HG02798 (cell line): ENCODE results near the gene TMC1.

ENCODE experiments used
- ATAC-seq: cut with Tn5 transposase; IDR thresholded peaks from one replicate; pipeline ENCODE4 v1.9.1; 2021; ENCODE audit warnings: mild to moderate bottlenecking; ENCODE audit not compliant: unreplicated experiment, poor library complexity

TMC1 gene

DNA sequence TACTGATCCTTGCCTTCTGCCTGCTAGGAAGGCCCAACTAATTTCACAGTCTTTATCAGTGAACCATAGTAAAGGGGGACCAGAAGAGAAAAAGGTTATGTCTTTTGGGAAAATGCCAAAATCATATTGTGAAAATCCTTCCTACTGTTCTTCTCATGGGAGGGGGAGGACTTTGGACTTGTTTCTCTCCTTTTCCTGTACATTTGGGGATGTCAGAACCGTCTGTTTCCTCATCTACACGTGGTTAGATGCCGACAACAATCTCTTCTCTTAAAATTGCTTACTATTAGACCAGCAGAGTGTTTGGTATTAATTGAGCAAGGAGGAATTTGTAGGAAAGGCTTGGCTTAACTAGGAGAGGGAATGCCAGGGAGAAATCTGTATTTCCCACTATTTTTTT lies 77.2 kb downstream of the TMC1 start:
- ATAC-seq: no peak

- no peak for ATAC-seq
Observed at GRCh38 chr9:72599874-72600534, 78.6 kb downstream of the TMC1 start.

GRCh38 chr9:72600671-72601070 lies 79.3 kb downstream of the TMC1 start:
- no peak for ATAC-seq

GRCh38 chr9:72601615-72602014 lies 80.2 kb downstream of the TMC1 start:
- no peak for ATAC-seq

GRCh38 chr9:72612449-72612848 lies 91.0 kb downstream of the TMC1 start:
- no peak for ATAC-seq

DNA sequence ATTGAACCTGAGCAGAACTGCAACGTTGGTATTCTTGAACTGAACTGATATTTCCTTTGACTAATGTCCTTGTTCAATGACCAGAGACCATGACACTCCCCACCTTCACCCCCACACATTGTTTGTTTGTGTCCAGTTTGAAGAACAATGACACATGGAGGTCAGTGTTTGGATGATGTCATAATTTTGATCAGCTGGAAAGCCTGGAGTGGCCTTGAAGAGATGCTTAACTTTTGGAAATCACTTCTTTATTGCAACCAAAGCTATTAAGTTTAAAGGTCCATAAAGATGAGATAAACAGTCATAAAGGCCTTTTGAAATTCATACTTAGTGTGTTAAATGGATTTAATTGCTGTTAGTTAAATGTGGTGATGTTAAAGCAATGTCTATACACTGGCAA lies 92.7 kb downstream of the TMC1 start:
- ATAC-seq: no peak

DNA sequence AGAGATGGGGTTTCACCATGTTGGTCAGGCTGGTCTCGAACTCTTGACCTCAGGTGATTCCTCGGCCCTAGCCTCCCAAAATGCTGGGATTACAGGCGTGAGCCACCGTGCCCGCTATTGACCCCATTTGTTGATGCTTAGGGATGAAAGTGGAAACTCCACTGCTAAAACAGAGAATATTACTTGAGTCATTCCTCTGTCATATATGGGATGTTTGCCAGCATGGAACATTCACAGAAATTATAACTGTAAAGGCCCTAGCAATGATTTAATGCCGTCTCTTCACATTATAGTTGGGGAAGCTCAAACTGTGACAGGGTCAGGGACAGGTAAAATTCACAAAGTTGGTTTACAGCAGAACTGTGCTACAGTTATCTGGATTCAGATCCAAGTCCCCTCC lies 94.5 kb downstream of the TMC1 start:
- no peak for ATAC-seq

- no peak for ATAC-seq
Observed at GRCh38 chr9:72618811-72619210, 97.4 kb downstream of the TMC1 start.

GRCh38 chr9:72622186-72622585 lies 100.8 kb downstream of the TMC1 start:
- no peak for ATAC-seq

DNA sequence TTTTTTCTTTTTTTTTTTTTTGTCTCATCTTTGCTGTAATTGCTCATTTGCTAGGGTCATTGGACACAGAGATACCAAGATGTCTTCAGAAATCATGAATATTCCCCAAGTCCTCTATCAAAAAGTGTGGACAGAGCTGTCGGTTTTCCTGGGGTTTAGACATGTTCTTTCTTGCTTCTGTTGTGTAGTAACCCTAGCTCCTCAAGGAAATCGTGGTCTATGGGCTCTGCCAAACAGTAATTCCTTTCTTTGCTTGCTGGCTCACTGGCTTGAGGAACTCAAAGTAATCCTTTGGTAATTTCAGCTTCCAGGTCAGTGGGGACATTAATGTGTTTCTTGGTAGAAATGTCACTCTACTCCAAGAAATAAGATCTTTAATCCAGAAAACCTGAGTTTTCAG lies 101.7 kb downstream of the TMC1 start:
- no peak for ATAC-seq

DNA sequence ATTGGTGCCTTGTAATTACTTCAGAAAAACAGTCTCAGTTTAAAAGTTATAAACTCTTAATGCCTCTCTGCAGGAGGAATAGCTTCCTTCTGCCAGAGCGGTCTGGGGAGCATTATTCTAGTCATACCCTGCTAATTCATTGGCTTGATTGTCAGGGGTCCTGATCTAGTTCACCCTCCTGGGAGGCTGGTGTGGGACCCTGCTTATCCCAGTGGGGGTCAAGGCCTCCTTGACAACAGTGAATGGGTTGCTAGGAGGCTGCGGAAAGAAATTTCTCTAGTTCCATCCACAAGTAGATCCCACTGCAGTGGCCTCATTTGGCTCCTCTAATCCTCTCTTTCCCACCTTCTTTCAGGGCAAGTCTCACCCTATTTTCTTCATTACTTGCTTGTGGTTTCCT lies 105.7 kb downstream of the TMC1 start:
- ATAC-seq: no peak

GRCh38 chr9:72627956-72628540 lies 106.6 kb downstream of the TMC1 start:
- no peak for ATAC-seq

GRCh38 chr9:72633966-72634365 lies 112.6 kb downstream of the TMC1 start:
- no peak for ATAC-seq

DNA sequence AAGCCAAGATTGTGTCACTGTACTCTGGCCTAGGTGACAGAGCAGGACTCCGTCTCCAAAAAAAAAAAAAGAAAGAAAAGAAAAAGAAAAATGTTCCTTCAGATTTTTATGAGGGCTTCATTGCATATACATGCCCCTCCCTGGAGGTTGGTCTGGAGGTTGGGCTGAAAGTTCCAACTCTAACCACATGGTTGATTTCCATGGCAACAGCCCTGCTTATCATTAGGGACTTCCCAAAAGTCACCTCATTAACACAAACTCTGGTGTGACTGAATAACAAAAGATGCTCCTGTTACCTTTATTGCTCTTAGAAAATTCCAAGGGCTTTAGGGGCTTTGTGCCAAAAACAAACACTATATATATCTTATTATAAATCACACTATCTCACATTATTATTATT lies 113.8 kb downstream of the TMC1 start:
- ATAC-seq: peak; percentile 99

DNA sequence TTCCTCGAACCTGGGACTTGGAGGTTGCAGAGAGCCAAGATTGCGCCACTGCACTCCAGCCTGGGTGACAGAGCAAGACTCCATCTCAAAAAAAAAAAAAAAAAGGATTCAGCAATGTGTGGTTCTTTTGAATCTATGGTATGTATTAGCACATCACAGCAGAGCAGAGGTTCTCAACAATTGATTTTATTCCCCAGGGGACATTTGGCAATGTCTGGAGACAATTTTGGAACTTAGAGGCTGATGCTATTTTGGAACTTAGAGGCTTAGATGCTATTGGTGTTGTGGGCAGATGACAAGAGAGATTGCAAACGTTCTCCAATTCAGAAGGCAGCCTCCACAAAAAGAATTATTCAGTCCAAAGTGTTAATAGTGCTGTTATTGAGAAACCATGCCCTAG lies 115.2 kb downstream of the TMC1 start:
- no peak for ATAC-seq

GRCh38 chr9:72643651-72644050 lies 122.2 kb downstream of the TMC1 start:
- ATAC-seq: no peak

- ATAC-seq: no peak
Observed at GRCh38 chr9:72646061-72646460, 124.7 kb downstream of the TMC1 start.

DNA sequence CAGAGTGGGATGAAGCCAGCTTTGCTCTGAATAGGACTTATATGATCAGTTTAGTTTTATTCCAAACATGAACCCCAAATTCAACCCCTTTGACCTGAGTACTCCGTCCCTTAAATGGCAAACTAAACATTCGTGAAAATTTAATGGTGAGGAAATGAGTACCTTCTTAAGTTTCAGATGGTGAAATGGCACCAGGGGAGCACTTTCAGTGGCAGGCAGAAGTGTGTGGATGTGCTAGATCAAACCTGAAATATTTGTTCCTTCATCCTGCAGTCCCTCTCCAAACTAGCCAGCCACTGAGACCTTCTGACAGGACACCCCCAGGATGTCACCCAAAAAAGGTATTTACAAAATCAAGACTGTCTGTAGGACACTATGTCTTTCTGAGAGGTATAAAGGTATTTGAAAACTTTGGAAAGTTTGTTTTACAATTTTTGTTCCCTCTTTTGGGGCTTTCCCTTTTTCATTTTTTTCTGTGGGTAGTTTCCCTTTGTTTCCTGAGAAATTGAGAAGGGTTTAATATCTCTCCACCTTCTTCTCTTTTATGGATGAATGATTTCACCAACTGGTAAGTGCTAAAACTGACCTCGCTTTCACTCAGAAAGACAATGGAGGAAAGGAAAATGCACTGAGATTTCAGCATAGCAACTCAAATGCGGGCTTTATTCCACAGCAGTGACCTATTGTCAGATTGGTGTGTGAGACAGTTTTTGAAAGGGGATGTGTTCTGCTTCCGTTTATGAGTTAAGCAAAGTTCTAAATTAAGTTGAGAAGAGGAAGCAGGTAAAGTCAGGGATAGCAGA lies 127.1 kb downstream of the TMC1 start:
- no peak for ATAC-seq

GRCh38 chr9:72649127-72649442 lies 127.7 kb downstream of the TMC1 start:
- ATAC-seq: no peak

DNA sequence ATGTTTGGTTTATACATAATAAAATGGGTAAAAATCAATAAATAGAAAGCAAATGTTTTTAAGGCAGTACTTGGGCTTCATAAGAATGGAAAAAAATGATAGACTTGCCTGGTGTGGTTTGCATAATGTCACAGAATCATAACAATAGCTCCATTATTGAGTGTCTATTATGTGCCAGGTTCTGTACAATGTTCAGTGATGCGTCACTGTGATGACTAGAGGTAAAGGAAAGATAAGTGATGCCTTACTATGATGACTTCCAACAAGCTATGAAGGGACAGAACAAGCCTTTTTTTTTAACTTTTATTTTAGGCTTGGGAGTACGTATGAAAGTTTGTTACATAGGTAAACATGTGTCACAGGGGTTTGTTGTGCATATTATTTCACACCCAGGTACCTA lies 128.8 kb downstream of the TMC1 start:
- no peak for ATAC-seq

GRCh38 chr9:72656021-72656420 lies 134.6 kb downstream of the TMC1 start:
- ATAC-seq: no peak

- no peak for ATAC-seq
Observed at GRCh38 chr9:72657023-72657422, 135.6 kb downstream of the TMC1 start.
